HG03039 (cell line): ENCODE results near the gene ZNF557.

ENCODE experiments used
- ATAC-seq: cut with Tn5 transposase; IDR thresholded peaks from one replicate; pipeline ENCODE4 v1.9.1; 2021; ENCODE audit warnings: mild to moderate bottlenecking, moderate library complexity; ENCODE audit not compliant: unreplicated experiment

ZNF557 gene

DNA sequence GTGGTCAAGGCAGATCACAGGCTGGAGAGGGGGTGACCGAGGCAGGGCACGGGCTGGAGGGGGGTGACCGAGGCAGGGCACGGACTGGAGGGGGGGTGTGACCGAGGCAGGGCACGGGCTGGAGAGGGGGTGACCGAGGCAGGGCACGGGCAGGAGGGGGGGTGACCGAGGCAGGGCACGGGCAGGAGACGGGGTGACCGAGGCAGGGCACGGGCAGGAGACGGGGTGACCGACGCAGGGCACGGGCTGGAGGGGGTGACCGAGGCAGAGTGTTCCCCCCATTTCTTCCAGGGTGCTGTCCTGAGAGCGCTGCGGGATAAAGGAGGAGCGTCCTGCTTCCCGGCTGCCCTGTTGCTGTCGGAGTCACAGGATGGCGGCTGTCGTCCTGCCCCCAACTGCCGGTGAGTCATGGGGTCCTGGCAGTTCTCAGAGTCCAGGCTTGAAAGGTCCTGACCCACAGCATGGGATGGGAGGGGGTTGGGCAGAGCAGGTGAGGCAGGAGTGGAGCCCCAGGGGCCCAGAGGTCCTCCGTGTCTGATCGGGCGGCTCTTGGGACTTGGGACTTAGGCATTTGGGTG lies 5.3 kb downstream of the ZNF557 start:
- no peak for ATAC-seq

DNA sequence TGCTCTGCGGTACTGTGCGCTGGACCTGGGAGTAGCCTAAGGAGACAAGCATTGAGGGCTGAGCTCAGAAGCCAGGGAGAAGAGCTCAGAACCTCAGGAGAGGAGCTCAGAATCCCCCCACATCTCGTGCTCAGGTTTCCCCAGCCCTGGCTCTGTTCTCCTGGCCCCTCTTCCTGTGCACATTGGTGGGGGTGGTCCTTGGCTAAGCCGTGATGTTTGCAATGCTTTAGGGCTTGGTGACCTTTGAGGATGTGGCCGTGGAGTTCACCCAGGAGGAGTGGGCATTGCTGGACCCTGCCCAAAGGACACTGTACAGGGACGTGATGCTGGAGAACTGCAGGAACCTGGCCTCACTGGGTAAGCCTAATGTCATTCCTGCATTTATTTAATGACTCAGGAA lies 6.6 kb downstream of the ZNF557 start:
- ATAC-seq = no peak

DNA sequence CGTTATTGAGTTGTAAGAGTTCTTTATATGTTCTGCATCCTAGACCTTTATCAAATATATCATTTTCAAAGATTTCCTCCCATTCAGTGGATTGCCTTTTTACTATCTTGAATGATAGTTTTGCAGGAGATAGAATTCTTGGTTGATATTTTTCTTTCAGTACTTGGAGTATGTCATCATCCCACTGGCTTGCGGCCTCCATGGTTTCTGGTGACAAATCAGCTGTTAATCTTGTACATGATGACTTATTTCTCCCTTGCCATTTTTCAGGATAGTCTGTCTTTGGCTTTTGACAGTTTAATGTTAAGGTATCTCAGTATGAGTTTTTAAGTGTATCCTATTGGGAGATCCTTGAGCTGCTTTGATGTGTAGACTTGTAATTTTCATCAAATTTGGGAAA lies 8.5 kb downstream of the ZNF557 start:
- ATAC-seq = no peak

DNA sequence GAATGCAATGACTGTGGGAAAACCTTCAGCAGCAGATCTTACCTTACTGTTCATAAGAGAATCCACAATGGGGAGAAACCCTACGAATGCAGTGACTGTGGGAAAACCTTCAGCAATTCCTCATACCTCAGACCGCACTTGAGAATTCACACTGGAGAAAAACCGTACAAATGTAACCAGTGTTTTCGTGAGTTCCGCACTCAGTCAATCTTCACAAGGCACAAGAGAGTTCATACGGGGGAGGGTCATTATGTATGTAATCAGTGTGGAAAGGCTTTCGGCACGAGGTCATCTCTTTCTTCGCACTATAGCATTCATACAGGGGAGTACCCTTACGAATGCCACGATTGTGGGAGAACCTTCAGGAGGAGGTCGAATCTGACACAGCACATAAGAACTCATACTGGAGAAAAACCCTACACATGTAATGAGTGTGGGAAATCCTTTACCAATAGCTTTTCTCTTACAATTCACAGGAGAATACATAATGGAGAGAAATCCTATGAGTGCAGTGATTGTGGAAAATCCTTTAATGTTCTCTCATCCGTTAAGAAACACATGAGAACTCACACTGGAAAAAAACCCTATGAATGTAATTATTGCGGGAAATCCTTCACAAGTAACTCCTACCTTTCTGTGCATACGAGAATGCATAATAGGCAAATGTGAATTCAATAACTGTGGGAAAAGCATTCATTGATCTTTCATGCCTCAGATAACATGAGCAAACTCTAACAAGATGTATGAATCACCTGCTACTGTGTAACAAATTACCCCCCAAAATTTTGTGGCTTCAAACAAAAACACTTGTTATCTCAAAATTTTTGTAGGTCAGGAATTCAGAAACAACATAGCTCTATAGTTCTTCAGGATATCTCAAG lies 13.8 kb downstream of the ZNF557 start:
- ATAC-seq = no peak

DNA sequence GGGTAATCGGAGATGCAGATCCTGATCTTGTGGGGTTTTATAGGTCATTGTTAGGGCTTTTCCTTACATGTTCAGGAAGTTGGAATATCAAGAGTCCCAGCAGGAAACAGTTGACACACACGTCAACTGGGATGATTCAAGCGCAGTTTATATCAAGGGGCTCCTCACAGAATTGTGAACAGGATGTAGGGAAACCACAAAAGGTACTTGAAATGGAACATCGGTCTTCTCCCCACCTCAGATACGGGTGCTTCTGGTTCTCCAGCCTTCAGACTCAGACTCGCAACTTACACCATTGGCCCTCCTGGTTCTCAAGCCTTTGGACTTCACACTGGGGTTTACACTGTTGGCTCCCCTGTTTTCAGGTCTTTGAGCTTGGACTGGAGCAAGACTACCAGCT lies 19.5 kb downstream of the ZNF557 start:
- no peak for ATAC-seq

DNA sequence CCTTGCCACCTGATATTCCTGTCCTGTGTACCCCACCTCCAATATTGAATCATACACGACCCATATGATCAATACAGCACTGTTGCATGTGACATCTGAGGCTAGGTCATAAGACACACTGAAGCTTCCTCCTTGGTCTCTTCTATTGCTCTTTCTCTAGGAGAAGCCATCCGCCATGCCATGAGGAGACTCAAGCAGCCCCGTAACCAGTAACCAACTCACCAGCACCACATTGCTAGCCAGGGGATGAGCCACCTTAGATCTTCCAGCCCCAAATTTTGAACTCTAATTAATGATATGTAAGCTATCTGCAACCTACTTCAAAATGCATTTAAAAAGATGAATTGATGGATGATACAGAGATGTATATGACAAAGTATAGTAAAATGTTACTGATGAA lies 28.6 kb downstream of the ZNF557 start:
- no peak for ATAC-seq

DNA sequence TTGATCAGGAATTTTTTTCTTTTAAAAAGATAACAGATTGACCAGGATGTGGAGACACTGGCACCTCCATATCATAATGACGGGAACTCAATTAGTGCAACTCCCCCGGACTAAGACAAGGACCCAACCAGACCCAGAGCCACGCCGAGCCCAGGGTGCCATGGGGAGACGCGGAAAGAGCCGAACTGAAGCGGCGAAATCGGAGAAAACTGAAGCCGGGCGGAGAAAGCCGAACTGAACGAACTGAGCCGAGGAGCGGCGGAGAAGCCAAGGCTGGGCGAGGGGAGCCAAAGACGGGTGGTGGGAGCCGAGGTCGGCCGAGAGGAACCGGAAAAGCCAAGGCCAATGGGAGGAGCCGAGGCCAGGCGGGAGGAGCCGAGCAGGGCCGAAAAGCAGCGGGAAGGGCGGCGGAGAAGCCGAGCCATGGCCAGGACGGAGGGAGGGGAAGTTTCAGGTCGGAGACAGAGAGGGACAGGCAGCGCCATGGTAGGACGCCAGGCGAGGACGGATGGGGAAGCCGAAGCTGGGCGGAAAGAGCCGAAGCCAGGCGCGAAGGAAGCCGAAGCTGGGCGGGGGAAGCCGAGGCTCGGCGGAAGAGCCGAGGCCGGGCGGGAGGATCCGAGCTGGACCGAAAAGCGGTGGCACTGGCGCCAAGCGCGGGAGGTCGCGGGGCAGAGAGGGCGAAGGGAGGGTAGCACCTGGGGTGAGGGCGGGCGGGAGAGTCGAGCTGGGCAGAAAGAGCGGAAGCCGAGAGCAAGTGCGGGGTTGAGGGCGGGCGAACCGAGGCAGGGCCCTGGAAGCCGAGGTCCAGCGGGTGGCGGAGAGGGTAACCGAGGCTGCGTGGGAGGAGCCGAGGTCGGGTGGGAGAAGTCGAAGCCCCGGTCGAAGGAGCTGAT lies 29.4 kb downstream of the ZNF557 start:
- peak; percentile 84 for ATAC-seq

DNA sequence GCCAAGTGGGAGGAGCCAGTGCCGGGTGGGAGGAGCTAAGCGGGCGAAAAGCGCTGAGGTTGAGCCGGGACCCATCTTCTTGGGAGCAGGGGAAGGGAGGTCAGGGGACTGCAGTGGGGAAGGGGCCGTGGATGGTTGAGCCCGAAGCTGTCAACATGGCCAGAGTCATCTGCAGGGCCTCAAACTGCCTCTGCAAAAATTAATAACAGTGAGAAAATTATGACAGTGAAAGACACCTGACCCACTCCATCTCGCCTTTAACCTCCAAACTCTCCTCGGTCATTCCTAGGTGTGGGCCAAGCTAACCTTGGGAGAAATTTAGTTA lies 30.1 kb downstream of the ZNF557 start:
- ATAC-seq = no peak

DNA sequence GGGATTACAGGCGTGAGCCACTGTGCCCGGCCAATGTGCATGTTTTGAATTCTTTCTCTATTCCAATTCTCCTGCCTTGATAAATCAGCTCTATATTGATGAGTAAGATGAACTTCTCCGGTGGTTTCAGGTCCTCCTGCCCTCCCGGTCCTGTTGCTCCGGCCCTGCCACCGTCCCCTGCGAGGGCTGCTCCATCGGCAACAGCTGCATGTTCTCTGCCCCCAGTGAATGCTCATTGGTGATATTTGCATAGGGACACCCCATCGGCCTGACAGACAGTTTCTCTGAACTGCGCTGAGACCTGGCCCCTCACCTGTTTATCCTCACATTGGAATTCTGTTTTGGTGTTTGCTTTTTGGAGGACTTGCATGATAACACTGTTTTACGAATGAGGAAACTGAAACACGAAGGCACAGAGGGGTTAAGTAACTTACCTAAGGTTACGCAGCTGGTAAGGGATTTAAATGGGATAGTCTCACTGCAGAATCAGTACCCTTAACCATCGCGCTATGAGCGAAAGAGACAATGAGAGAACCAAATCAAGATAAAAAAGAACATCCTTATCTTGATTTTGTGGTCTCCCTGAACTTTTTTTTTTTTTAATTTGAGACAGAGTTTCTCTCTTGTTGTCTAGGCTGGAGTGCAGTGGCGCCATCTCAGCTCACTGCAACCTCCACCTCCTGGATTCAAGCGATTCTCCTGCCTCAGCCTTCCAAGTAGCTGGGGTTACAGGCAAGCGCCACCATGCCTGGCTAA lies 32.2 kb downstream of the ZNF557 start:
- no peak for ATAC-seq

DNA sequence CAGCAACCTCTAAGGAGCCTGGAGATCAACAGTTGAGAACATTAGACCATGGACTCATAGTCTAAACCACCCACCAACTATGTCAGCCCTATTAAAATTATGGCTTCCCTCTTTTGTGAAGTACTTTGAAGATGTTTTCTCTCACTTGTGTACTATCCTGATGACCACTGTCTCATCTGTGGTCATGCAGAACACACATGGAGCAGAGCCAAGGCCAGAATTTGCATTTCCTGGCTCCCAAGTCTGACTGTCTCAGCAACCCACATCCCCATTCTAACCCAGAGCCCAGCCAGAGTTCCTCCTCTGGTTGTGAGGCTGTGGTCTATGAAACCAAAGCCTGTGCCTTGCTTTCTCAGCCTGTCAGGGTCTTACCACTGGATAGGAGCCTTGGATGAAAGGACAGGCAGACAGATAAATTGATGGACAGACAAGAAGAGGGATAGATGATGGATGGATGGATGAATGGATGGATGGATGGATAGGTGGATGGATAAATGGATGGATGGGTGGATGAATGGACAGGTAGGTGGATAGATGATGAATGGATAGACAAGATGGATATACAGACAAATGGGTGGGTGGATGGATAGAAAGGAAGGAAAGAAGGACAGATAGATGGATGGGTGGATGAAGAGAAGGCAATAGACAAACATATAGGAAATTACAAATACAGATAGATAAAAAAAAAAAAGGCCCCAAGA lies 35.4 kb downstream of the ZNF557 start:
- no peak for ATAC-seq

DNA sequence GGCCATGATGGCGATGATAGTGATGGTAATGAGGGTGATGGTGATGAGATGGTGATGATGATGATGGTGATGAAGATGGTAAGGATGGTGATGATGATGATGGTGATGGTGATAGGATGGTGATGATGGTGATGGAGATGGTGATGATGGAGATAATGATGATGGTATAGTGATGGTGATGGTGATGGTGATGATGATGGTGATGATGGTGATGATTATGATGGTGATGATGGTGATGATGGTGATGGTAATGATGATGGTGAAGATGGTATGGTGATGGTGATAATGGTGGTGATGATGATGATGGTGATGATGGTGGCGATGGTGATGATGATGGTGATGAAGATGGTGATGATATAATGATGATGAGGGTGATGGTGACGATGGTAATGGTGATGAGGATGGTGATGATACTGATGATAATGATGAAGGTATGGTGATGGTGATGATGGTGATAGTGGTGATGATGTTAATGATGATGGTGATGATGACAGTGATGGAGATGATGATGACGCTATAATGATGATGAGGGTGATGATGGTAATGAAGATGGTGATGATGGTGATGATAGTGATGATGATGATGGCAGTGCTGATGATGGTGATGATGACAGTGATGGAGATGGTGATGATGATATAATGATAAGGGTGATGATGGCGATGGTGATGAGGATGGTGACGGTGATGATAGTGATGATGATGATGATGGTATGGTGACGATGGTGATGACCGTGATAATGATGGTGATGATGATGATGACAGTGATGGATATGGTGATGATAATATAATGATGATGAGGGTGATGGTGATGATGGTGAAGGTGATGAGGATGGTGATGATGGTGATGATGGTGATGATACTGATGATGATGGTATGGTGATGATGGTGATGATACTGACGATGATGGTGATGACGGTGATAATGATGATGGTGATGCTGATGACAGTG lies 37.5 kb downstream of the ZNF557 start:
- ATAC-seq = no peak

DNA sequence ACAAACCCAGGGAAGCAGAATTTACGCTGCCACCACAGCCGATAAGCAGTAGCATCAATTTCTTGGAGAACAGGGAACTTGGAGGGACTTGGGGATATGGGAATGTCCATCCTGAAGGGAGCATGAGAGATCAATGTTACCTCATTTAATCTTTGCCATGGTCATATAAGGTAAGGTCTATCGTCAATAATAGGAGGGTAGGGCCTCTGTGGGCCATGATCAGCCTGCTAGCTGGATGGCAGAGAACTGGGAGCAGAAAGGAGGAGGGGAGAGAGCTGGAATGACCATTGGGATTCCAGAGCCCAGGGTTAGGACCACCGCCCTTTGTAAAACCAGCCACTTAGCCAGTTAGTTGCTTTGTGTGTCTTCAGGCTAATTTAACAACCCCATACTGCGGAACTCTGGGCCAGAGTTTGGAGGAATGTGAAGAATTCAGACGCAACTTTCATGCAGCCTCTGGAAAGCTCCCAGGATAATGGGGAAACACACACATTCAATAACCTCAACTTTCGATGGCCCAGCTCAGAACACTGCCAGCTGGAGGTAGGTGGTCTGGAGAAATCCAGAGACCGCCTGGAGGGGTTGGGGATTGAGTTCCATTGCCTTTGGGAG lies 40.3 kb downstream of the ZNF557 start:
- no peak for ATAC-seq

DNA sequence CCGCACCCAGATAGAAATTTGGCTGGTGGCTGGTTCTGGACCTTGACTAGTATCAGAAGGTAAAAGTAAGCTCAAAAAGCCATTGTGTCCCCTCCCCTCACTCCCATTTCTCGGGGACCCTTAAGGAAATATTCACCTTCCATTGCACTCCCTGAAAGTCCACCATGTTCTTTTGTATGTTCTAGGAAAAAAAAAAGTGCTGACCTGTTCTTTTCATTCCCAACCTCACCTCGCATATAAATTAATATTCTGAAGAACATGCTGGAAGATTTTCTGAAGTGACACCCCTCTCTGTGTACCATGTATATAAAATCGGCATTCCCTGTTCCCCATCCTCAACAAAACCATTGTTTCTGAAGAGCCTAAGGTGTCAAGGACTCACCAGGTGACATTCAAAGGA lies 43.2 kb downstream of the ZNF557 start:
- ATAC-seq = no peak

DNA sequence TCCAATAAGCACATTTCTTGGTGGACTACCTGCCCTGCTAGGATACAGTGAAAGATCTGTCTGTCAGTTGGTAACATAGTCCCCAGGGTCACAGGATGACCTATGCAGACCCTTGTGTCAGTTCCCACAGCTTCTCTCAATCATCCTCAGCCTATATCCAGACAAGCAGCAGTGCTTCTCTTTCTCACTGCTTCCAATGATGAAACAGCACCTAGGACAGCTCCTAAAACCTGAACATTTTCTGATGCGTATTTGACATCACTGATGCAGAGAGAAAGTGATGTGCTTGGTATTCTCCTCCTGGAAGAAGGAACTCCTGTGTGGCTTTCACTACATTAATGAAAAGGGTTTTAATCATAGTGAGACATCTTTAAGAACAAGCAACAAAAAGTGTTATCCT lies 43.7 kb downstream of the ZNF557 start:
- no peak for ATAC-seq

DNA sequence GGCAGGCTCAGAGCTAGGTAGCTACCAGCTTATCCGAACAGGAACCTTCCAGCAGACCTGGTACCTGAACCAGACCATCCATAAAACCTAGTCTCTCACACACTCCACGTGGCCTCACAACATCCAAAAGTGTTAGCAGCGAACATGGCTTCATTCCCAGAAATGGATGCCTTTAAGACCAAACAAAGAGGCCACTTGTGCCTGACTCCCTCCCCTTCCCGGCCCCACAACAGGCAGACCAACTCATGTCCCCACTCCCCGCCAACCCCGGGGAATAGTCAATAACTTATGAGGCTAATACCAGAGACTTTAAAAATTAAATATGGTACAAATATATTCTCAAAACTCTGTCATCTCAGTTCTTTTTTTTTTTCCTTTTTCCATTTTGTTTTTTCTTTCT lies 46.2 kb downstream of the ZNF557 start:
- ATAC-seq = no peak

DNA sequence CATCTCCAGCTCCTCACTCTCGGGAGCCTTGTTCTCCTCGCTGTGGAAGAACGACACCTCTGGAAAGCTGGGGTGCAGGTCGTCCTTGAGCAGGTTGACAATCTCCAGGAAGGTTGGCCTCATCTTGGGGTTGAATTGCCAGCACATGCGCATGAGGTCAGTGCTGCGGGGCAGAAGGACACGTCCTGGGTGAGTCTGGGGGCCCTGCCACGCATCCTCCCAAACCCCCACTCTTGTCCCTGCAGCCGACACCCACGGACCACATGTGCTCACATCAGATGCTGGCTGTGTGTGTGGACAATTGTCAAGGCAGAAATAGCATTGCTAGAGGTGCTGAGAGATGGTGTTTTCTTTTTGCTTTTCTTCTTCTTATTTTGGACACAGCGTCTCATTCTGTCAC lies 47.7 kb downstream of the ZNF557 start:
- no peak for ATAC-seq

DNA sequence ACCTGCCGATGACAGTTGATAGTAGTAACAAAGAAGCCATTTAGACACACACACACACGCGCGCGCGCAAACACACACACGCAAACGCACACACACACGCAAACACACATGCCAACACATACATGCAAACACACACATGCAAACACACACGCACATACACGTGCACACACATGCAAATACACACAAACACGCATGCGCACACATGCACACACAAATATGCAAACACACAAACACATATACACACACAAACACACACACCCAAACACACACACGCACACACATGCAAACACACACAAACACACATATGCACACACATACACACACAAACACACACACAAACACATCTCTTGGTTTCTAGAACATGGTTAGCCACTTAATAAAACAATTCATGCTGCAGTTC lies 50.1 kb downstream of the ZNF557 start:
- ATAC-seq = no peak

DNA sequence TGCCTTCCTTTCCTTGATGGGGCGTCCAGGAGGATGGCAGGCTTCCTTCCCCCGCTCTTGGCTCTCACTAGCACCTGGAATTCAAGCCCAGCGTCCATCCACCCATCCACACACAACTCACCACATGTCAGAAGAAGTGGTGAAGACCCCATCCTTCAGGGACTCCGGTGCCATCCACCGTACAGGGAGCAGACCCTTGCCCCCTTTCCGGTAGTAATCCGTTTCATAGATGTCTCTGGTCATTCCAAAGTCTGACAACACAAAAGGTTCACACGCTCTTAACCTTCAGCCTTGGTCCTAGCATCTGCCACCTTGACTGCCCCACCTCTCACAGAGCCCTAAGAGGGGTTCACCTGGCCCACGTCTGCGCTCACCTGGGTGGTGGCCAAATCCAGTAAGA lies 51.0 kb downstream of the ZNF557 start:
- ATAC-seq = no peak

DNA sequence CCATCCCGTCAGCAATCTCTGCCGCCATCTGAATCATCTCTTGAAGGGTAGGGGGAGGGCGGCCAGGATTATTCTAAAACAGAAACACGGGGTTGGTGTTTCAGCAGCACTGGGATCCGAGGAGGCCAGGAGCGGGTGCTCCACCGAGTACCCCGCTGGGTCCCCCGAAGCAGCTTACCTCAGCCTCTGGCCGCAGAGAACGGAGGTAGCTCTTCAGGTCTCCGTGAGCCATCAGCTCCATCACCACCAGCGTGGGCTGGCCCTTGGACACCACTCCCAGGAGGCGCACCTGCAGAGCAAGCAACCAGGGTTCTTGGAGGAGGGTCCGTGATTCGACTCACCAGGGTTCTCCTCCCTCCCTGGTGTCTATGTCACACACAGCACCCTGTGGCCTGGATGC lies 53.2 kb downstream of the ZNF557 start:
- no peak for ATAC-seq
